HepG2 (cell line): ENCODE data around the gene CADM1. TPM values are rescaled to one million over a fixed set of nuclear protein-coding genes. Genes with fewer than 3 reads are reported as not detected.

Experiments used
- ATAC-seq: fragments of 200-7000 bp; cut with Tn5 transposase; 3 replicates; pipeline ENCODE4 v1.9.1; 2020; ENCODE audit warnings: mild to moderate bottlenecking, moderate library complexity
- BruUV-seq: library from RNA; stranded (reverse); fragments of 400-500 nt; replicated peaks from 2 replicates; lab custom pipeline; 2021; lab: Mats Ljungman, UMichigan
- CTCF ChIA-PET: fragments of 300-600 bp; formaldehyde crosslinking; extraction: SDS; loops from one replicate; lab custom pipeline; 2021; ENCODE audit warnings: low total read pairs, inconsistent platforms, low intra/inter-chr PET ratio; lab: Yijun Ruan, JAX
- POLR2A ChIA-PET: fragments of 350-600 bp; sonication (Branson Sonifier 250); formaldehyde crosslinking; loops from one replicate; lab custom pipeline; 2020; ENCODE audit warnings: antibody characterized with exemption, inconsistent platforms; lab: Yijun Ruan, JAX
- DNase-seq: peaks from one replicate; pipeline ENCODE4 v3.0.0-alpha.2; 2015; ENCODE audit warnings: low spot score
- FAIRE-seq: peaks from 3 replicates; lab custom pipeline; 2011; peaks lifted over from hg19 to GRCh38; lab: Jason Lieb, UNC
- H2AFZ ChIP-seq: one replicate; pipeline ENCODE4 v1.6.1; 2011; ENCODE audit warnings: low read length, inconsistent platforms
- H3K27ac ChIP-seq: fragments of 300-600 bp; 3 replicates; pipeline ENCODE4 v1.8.0; 2011; ENCODE audit warnings: mixed run types, mild to moderate bottlenecking, mixed read lengths, low read length, inconsistent platforms; ENCODE audit not compliant: insufficient read depth; ENCODE audit errors: extremely low read length
- H3K27me3 ChIP-seq, 2 experiments: fragments of 200-600 bp in 1 of 2; 2 replicates in 1 of 2; 3 replicates in 1 of 2; pipeline versions ENCODE4 v1.6.0 to v1.8.0; 2011; ENCODE audit warnings: low read length in 2 of 2, mild to moderate bottlenecking in 2 of 2, moderate library complexity in 2 of 2, inconsistent platforms in 1 of 2; ENCODE audit not compliant: insufficient read depth in 2 of 2, control insufficient read depth in 1 of 2
- H3K36me3 ChIP-seq, 2 experiments: fragments of 200-600 bp in 1 of 2; replicated peaks in 1 of 2; 2 replicates in 1 of 2; 3 replicates in 1 of 2; pipeline versions ENCODE4 v1.5.1 to v1.8.0; 2011; ENCODE audit warnings: low read length in 2 of 2, inconsistent platforms in 1 of 2; ENCODE audit not compliant: insufficient read depth in 2 of 2, control insufficient read depth in 1 of 2
- H3K4me1 ChIP-seq: 2 replicates; pipeline ENCODE4 v1.5.1; 2012; ENCODE audit warnings: low read length, inconsistent platforms; ENCODE audit not compliant: insufficient read depth
- H3K4me2 ChIP-seq: 2 replicates; pipeline ENCODE4 v1.6.0; 2011; ENCODE audit warnings: low read depth, low read length, inconsistent platforms
- H3K4me3 ChIP-seq, 3 experiments: fragments of 200-600 bp in 1 of 3; sonication (generic), shearing (Covaris generic) in 1 of 3; replicated peaks in 1 of 3; 2 replicates each; pipeline ENCODE4 v1.5.1; 2011 to 2016; ENCODE audit warnings: low read length in 3 of 3, inconsistent platforms in 2 of 3, low read depth in 2 of 3, mild to moderate bottlenecking in 2 of 3, control low read depth in 1 of 3, mixed read lengths in 1 of 3; ENCODE audit not compliant: insufficient read depth in 1 of 3
- H3K79me2 ChIP-seq: one replicate; pipeline ENCODE4 v1.6.1; 2011; ENCODE audit warnings: low read length, inconsistent platforms; ENCODE audit not compliant: insufficient read depth
- H3K9ac ChIP-seq: 2 replicates; pipeline ENCODE4 v1.6.0; 2011; ENCODE audit warnings: mild to moderate bottlenecking, low read depth, low read length, inconsistent platforms; ENCODE audit not compliant: insufficient read depth
- H3K9me3 ChIP-seq: 2 replicates; pipeline ENCODE4 v1.5.1; 2012; ENCODE audit warnings: mild to moderate bottlenecking, low read length
- H4K20me1 ChIP-seq: 2 replicates; pipeline ENCODE4 v1.6.0; 2011; ENCODE audit warnings: inconsistent platforms, mild to moderate bottlenecking, low read length, moderate library complexity; ENCODE audit not compliant: insufficient read depth
- FOSL2 ChIP-seq: sonication (generic); formaldehyde crosslinking; IDR thresholded peaks from 2 replicates; pipeline ENCODE4 v1.4.0; 2020; ENCODE audit warnings: missing genetic modification reagents
- KAT7 ChIP-seq: IDR thresholded peaks from 2 replicates; pipeline ENCODE4 v1.6.1; 2018; ENCODE audit warnings: borderline replicate concordance, missing compliant biosample characterization
- MXD4 ChIP-seq: IDR thresholded peaks from 2 replicates; pipeline ENCODE4 v1.6.1; 2016; ENCODE audit warnings: mild to moderate bottlenecking, missing biosample characterization, missing genetic modification reagents
- MYPOP ChIP-seq: sonication (generic); formaldehyde crosslinking; IDR thresholded peaks from 2 replicates; pipeline ENCODE4 v1.8.1; 2023; ENCODE audit warnings: mild to moderate bottlenecking, moderate library complexity, missing genetic modification reagents
- PAF1 ChIP-seq: IDR thresholded peaks from 2 replicates; pipeline ENCODE4 v1.6.1; 2016; ENCODE audit warnings: missing genetic modification reagents, missing compliant biosample characterization
- PHF21A ChIP-seq: sonication (generic); formaldehyde crosslinking; IDR thresholded peaks from 2 replicates; pipeline ENCODE4 v1.5.0; 2020; ENCODE audit warnings: mild to moderate bottlenecking, missing genetic modification reagents
- RXRB ChIP-seq: IDR thresholded peaks from 2 replicates; pipeline ENCODE4 v1.6.1; 2016; ENCODE audit warnings: borderline replicate concordance, missing genetic modification reagents, missing compliant biosample characterization
- SP4 ChIP-seq: sonication (generic); formaldehyde crosslinking; IDR thresholded peaks from 2 replicates; pipeline ENCODE4 v1.8.1; 2023; ENCODE audit warnings: mild to moderate bottlenecking, missing genetic modification reagents
- TRAFD1 ChIP-seq: sonication (generic); formaldehyde crosslinking; IDR thresholded peaks from 2 replicates; pipeline ENCODE4 v1.5.1; 2020; ENCODE audit warnings: missing genetic modification reagents, mild to moderate bottlenecking, borderline replicate concordance
- ZBTB1 ChIP-seq: sonication (generic); formaldehyde crosslinking; IDR thresholded peaks from 2 replicates; pipeline ENCODE4 v1.4.0; 2020; ENCODE audit warnings: missing genetic modification reagents, borderline replicate concordance
- ZNF275 ChIP-seq: sonication (generic); formaldehyde crosslinking; IDR thresholded peaks from 2 replicates; pipeline ENCODE4 v1.8.0; 2022; ENCODE audit warnings: missing genetic modification reagents, mild to moderate bottlenecking, inconsistent platforms, borderline replicate concordance
- ZNF800 ChIP-seq: sonication (generic); formaldehyde crosslinking; IDR thresholded peaks from 2 replicates; pipeline ENCODE4 v1.4.0; 2020; ENCODE audit warnings: missing genetic modification reagents
- ZNF850 ChIP-seq: sonication (generic); formaldehyde crosslinking; conservative IDR thresholded peaks from 2 replicates; pipeline ENCODE4 v1.9.0; 2021; ENCODE audit warnings: mild to moderate bottlenecking, missing genetic modification reagents
- WGBS: methylation state at CpG from one replicate; pipeline ENCODE4 v1.1.6; 2017; ENCODE audit warnings: low lambda C conversion rate; 5-methylcytosine and 5-hydroxymethylcytosine counted together
- in situ Hi-C: cut with HindIII; loops from 2 replicates; pipeline ENCODE4 v1.10.0; 2017; ENCODE audit warnings: low pct_unique_long_range_greater_than_20kb; ENCODE audit not compliant: extremely low pct_ligation_motif_present
- intact Hi-C: fragments of 100-400 bp; cut with micrococcal nuclease; formaldehyde crosslinking; loops from one replicate; pipeline ENCODE4 v1.10.0; 2022; ENCODE audit not compliant: unreplicated experiment
- polyA plus RNA-seq, 8 experiments: library from polyadenylated mRNA; depleted of rRNA in 3 of 8; stranded (reverse) in 7 of 8; unstranded in 1 of 8; fragments of >200 nt; fragmentation: Illumina TruSeq in 4 of 8; extraction: Trizol in 4 of 8; gene quantifications; 2 replicates each; pipeline versions ENCODE4 v1.2.1 to v1.2.3, GENCODE V29; 2011 to 2016; ENCODE audit warnings: low read depth in 4 of 8, missing spikeins in 1 of 8, mixed read lengths in 1 of 8; ENCODE audit not compliant: insufficient read depth in 1 of 8
- total RNA-seq, 5 experiments: library from RNA; depleted of rRNA; stranded (reverse); fragments of >200 nt; fragmentation: Illumina TruSeq; extraction: Trizol; gene quantifications; 2 replicates each; pipeline ENCODE4 v1.2.3, GENCODE V29; 2016; ENCODE audit warnings: low read depth in 1 of 5
- TF ChIP-seq, protein P1 (sequence below): sonication (generic); formaldehyde crosslinking; IDR thresholded peaks from 2 replicates; pipeline ENCODE4 v1.9.0; 2021; ENCODE audit warnings: missing genetic modification reagents, borderline replicate concordance

CADM1 gene
- total and polyA plus RNA-seq, 2 of the 13 experiments (the other 11 are each of a cell fraction or from before 2014, with no cell fraction given): 71.3 to 122 TPM

GRCh38 chr11:115222863-115223530, 281.2 kb downstream of the CADM1 start:
- FAIRE-seq (no peak), DNase-seq (no peak), ATAC-seq (no peak)
- no TSS peak for BruUV-seq
- H3K27ac ChIP-seq: no peak overlapping the region
- in situ Hi-C loops (no loop called here), intact Hi-C loops (no loop called here)
- TF ChIP-seq MYPOP (CRISPR knock-in tag) (no peak), PHF21A (CRISPR knock-in tag) (no peak), RXRB (CRISPR knock-in tag) (no peak), TRAFD1 (CRISPR knock-in tag) (no peak), ZNF275 (CRISPR knock-in tag) (no peak), FOSL2 (CRISPR knock-in tag) (no peak), ZBTB1 (CRISPR knock-in tag) (no peak), ZNF800 (CRISPR knock-in tag) (no peak), KAT7 (CRISPR knock-in tag) (no peak), MXD4 (CRISPR knock-in tag) (no peak), ZNF850 (CRISPR knock-in tag) (no peak), SP4 (CRISPR knock-in tag) (no peak), PAF1 (CRISPR knock-in tag) (no peak)
- TF ChIP-seq, protein P1, sequence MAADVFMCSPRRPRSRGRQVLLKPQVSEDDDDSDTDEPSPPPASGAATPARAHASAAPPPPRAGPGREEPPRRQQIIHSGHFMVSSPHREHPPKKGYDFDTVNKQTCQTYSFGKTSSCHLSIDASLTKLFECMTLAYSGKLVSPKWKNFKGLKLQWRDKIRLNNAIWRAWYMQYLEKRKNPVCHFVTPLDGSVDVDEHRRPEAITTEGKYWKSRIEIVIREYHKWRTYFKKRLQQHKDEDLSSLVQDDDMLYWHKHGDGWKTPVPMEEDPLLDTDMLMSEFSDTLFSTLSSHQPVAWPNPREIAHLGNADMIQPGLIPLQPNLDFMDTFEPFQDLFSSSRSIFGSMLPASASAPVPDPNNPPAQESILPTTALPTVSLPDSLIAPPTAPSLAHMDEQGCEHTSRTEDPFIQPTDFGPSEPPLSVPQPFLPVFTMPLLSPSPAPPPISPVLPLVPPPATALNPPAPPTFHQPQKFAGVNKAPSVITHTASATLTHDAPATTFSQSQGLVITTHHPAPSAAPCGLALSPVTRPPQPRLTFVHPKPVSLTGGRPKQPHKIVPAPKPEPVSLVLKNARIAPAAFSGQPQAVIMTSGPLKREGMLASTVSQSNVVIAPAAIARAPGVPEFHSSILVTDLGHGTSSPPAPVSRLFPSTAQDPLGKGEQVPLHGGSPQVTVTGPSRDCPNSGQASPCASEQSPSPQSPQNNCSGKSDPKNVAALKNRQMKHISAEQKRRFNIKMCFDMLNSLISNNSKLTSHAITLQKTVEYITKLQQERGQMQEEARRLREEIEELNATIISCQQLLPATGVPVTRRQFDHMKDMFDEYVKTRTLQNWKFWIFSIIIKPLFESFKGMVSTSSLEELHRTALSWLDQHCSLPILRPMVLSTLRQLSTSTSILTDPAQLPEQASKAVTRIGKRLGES (CRISPR knock-in tag): no peak
- ChIA-PET CTCF (no interaction called here), POLR2A (no interaction called here)
- no peaks in the 10 kb centered on the region for H3K27me3 ChIP-seq
- no peaks in the 10 kb centered on the region for H3K79me2 ChIP-seq
- no peaks in the 10 kb centered on the region for H4K20me1 ChIP-seq
- H3K36me3 ChIP-seq: peaks cover 6 to 42% of the 10 kb centered on the region in 2 experiments; a peak in 4 of 5 replicates
- H3K9ac ChIP-seq: no peak overlapping the region
- no peaks in the 10 kb centered on the region for H3K4me1 ChIP-seq
- H3K4me3 ChIP-seq: no peak overlapping the region
- H3K4me2 ChIP-seq: no peak overlapping the region
- no peaks in the 10 kb centered on the region for H3K9me3 ChIP-seq
- 99% methylated on average over 5 of the region's 5 CpGs for WGBS
- no peak overlapping the region for H2AFZ ChIP-seq
